GM12873 (cell line): Measurements from ENCODE around the gene PTRH2.

Experiments
- TF ChIP-seq, protein P1 (sequence below): IDR thresholded peaks from 2 replicates; pipeline ENCODE4 v1.5.1; 2012; ENCODE audit warnings: low read depth, mild to moderate bottlenecking, moderate library complexity, low read length, control low read depth; ENCODE audit not compliant: insufficient read depth; ENCODE audit errors: missing control alignments

PTRH2 gene

GRCh38 chr17:59671386-59671785 is 35.8 kb downstream of the PTRH2 start:
- TF ChIP-seq, protein P1, sequence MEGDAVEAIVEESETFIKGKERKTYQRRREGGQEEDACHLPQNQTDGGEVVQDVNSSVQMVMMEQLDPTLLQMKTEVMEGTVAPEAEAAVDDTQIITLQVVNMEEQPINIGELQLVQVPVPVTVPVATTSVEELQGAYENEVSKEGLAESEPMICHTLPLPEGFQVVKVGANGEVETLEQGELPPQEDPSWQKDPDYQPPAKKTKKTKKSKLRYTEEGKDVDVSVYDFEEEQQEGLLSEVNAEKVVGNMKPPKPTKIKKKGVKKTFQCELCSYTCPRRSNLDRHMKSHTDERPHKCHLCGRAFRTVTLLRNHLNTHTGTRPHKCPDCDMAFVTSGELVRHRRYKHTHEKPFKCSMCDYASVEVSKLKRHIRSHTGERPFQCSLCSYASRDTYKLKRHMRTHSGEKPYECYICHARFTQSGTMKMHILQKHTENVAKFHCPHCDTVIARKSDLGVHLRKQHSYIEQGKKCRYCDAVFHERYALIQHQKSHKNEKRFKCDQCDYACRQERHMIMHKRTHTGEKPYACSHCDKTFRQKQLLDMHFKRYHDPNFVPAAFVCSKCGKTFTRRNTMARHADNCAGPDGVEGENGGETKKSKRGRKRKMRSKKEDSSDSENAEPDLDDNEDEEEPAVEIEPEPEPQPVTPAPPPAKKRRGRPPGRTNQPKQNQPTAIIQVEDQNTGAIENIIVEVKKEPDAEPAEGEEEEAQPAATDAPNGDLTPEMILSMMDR, result no peak

- TF ChIP-seq, protein P1, result no peak
Observed at GRCh38 chr17:59669944-59670343, 37.3 kb downstream of the PTRH2 start.

DNA sequence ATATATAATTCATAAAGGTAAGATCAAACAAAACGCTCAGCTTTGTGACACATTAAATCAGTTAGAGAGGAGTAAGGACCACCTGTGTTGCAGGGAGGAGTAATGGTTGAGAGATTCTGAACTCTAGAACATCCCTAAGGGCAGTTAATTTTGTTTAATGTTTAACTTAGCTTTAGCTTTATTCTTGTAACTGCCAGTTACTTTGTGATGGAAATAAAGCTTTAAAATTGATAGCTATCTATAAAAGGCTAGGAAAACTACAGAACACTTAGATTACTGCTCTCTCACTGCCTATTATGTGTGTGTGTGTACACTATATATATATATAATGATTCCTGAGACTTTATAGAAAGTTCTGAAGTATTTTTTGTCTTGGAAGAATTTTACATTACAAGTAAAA is 37.8 kb downstream of the PTRH2 start:
- TF ChIP-seq, protein P1, result no peak

GRCh38 chr17:59668816-59669215 is 38.4 kb downstream of the PTRH2 start:
- TF ChIP-seq, protein P1, result no peak

GRCh38 chr17:59666235-59666634 is 41.0 kb downstream of the PTRH2 start:
- TF ChIP-seq, protein P1, result no peak

DNA sequence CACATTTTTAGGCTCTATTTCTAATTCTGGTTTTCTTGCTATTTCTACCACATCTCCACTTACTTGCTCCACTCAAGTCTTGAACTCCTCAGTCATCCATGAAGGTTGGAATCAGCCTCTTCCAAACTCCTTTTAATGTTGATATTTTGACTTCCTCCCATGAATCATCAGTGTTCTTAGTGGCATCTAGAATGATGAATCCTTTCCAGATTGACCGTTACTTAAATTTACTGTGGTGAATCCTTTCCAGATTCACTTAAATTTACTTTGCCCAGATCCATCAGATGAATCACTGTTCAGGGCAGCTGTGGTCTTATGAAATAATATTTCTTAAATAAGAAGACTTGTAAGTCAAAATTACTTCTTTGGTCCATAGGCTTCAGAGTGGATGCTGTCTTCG is 55.1 kb downstream of the PTRH2 start:
- TF ChIP-seq, protein P1, result no peak

GRCh38 chr17:59651346-59651745 is 55.9 kb downstream of the PTRH2 start:
- TF ChIP-seq, protein P1, result no peak
